Loucy (cell line): Measurements from ENCODE around the gene TRAF3IP1.

ENCODE experiments used
- EZH2phosphoT487 ChIP-seq: fragments of 200-600 bp; IDR thresholded peaks from 2 replicates; pipeline ENCODE4 v1.6.1; 2018; ENCODE audit warnings: antibody characterized with exemption, mild to moderate bottlenecking, moderate library complexity, borderline replicate concordance
- TF ChIP-seq, protein P1 (sequence below): fragments of 200-600 bp; sonication (generic); conservative IDR thresholded peaks from 2 replicates; pipeline ENCODE4 v1.5.1; 2014; ENCODE audit warnings: mild to moderate bottlenecking, antibody characterized with exemption, low read length

DNA sequence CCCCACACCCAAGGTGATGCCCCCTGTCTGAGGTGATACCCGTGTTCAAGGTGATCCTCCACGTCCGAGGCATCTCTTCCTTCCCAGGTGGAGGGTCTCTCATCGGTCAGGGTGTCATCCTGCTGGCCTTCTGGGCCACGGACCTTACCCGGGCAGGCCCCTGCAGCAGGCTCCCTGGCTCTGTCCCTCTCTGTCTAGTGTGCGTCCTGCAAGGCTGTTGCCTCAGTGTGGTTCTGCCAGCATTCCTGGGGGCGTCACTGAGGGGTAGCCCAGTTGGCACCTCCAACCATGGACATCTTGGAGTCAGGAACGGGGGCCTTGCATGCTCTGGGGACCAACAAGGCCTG lies 26.3 kb upstream of the TRAF3IP1 start:
- TF ChIP-seq, protein P1, sequence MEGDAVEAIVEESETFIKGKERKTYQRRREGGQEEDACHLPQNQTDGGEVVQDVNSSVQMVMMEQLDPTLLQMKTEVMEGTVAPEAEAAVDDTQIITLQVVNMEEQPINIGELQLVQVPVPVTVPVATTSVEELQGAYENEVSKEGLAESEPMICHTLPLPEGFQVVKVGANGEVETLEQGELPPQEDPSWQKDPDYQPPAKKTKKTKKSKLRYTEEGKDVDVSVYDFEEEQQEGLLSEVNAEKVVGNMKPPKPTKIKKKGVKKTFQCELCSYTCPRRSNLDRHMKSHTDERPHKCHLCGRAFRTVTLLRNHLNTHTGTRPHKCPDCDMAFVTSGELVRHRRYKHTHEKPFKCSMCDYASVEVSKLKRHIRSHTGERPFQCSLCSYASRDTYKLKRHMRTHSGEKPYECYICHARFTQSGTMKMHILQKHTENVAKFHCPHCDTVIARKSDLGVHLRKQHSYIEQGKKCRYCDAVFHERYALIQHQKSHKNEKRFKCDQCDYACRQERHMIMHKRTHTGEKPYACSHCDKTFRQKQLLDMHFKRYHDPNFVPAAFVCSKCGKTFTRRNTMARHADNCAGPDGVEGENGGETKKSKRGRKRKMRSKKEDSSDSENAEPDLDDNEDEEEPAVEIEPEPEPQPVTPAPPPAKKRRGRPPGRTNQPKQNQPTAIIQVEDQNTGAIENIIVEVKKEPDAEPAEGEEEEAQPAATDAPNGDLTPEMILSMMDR, result no peak
- no peak for TF ChIP-seq EZH2phosphoT487
